ENCODE measurements around the gene TLK2.
A peak's percentile ranks its signal among the peaks of the same experiment; 100 is the strongest.
"Not testable (repeated sequence)": the region's sequence is repeated elsewhere in the genome, so short reads cannot be mapped to it uniquely, and the experiment has no call there.

Gene TLK2

DNA sequence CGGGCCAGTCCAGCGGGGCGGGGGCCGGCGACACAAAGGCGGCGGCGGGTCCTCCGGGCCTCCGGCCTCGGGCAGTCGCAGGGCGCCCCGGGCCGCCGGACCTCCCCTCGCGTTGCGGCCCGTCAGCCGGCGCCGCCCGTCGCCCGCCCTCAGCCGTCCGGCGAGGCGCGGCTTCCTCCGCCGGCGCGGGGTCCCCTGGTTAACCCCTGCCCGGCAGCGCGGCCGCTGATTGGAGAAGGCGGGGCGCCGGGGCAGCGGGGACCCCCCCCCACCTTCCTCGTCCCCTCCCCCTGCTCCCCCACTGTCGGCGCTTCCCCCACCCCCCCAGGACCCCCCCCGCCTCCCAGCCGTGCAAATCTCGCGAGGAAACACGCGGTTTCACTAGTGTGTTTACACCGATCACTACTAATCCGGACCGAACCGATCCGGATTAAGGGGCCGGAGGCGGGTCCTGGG lies at the start of gene TLK2:
Gene TLK2 (plus strand): TSS at position 402 of the 456 bp plus-strand sequence. CDS start 2,301 bp downstream, outside the sequence.
- DNase-seq (ENCODE audit: extremely low read depth, low read depth): peak; percentile 15
- TF ChIP-seq, protein P1, sequence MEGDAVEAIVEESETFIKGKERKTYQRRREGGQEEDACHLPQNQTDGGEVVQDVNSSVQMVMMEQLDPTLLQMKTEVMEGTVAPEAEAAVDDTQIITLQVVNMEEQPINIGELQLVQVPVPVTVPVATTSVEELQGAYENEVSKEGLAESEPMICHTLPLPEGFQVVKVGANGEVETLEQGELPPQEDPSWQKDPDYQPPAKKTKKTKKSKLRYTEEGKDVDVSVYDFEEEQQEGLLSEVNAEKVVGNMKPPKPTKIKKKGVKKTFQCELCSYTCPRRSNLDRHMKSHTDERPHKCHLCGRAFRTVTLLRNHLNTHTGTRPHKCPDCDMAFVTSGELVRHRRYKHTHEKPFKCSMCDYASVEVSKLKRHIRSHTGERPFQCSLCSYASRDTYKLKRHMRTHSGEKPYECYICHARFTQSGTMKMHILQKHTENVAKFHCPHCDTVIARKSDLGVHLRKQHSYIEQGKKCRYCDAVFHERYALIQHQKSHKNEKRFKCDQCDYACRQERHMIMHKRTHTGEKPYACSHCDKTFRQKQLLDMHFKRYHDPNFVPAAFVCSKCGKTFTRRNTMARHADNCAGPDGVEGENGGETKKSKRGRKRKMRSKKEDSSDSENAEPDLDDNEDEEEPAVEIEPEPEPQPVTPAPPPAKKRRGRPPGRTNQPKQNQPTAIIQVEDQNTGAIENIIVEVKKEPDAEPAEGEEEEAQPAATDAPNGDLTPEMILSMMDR (IDR thresholded peaks at IDR 0.05; ENCODE audit: low read depth, low read length, missing control alignments): no peak
- peak within 1 kb of the TSS; percentile 69 for H3K4me3 ChIP-seq (replicated peaks; ENCODE audit: low read depth, low read length)

DNA sequence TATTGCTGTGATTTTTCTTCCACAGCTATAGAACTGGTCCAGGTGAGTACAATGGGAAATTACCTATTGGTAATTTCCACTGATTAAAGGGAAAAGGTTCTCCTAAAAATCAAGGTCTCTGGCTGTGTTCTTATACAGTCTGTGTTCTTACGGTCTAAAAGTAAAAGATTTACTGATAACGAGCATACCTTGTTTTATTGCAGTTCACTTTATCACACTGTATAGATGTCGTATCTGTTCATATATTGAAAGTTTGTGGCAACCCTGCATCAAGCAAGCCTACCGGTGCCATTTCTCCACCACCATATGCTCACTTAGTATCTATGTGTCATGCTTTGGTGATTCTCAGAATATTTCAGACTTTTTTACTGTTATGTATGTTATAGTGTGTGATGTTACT lies 43.4 kb upstream of the TLK2 start:
- H3K4me3 ChIP-seq (replicated peaks; ENCODE audit: low read depth, low read length); DNase-seq (ENCODE audit: extremely low read depth, low read depth): not testable (repeated sequence)

DNA sequence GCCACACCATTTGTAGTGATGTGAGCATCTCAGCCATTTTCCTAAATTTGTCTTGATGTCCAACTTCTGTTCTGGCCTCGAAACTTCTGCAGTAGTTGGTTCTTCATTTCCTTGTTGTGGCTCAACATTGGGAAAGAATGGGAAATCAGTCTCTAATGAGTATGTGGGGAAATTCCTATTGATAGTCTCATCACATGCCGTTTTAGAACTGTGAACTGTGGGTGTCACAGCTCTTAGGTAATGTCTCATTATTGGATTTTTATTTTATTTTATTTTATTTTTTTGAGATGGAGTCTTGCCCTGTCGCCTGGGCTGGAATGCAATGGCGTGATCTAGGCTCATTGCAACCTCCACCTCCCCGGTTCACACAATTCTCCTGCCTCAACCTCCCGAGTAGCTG lies 37.4 kb upstream of the TLK2 start:
- not testable (repeated sequence) for DNase-seq (ENCODE audit: extremely low read depth, low read depth); H3K4me3 ChIP-seq (replicated peaks; ENCODE audit: low read depth, low read length)

DNA sequence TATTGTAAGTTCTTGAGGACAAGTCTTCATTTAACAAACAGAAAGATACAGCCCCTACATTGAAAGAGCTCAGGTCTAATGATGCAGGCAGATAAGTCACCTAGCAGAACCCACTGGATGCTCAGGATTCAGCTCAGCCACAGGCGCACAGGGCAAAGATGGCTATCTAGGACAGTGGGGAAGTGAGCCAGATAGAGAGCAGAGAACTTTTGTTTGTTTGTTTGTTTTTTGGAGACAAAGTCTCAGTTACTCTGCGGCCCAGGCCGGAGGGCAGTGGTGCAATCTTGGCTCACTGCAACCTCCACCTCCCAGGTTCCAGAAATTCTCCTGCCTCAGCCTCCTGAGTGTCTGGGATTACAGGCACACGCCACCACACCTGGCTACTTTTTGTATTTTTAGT lies 34.6 kb upstream of the TLK2 start:
- TF ChIP-seq, protein P1 (IDR thresholded peaks at IDR 0.05; ENCODE audit: low read depth, low read length, missing control alignments): no peak
- no peak overlapping the region for H3K4me3 ChIP-seq (replicated peaks; ENCODE audit: low read depth, low read length)
- DNase-seq (ENCODE audit: extremely low read depth, low read depth): no peak

DNA sequence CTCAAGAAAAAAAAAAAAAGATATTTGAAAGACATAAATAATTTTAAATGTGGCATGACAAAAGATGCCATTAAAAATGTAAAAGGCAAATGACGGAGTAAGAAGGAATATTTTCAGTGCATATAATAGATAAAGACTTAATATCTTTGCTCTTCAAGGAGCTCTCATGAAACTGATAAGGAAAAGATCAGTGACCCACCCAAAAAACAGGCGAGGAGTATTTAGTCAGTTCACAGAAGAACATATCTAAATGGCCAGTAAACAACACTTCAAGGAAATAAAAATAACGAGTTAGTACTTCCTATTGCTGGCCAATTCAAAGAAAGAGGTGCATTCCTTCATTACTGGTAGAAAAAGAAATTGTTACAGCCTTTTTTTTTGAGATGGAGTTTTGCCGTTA lies 32.8 kb upstream of the TLK2 start:
- not testable (repeated sequence) for H3K4me3 ChIP-seq (replicated peaks; ENCODE audit: low read depth, low read length); DNase-seq (ENCODE audit: extremely low read depth, low read depth)

DNA sequence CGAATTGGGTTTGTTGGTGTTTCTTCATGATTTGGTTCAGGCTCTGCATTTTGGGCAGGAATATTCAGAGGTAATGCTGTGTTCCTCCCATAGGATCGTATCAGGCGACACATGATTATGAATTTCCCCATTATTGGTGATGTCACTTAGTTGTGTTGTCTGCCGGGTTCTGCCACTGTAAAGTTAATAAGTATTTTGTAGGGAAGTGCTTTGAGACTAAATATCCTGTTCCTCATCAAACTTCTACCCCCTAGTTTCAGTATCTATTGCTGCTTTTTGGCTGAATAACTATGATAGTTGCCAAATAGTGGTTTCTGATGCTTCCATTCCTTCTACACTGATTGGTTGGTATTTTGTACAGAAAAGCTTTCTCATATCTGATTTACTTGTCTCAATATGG lies 26.4 kb upstream of the TLK2 start:
- not testable (repeated sequence) for H3K4me3 ChIP-seq (replicated peaks; ENCODE audit: low read depth, low read length); DNase-seq (ENCODE audit: extremely low read depth, low read depth)

DNA sequence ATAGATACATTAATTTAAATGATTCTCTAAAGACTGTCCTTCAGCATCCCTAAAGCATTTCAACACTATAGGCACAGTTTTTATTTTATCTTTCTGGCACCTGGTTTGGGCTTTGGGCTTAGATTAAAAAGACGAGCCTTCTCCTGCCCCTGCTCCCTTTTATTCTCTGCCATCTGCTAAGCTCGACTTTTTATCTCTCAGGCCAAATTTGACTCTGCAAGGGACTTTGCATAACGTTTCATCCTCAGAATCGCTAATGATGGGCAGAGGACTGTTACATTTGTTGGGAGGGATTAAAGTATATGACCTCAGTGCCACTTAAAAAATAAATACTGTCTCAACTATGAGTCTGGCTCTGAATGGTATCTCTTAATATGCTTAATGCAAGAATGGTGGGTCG lies 25.6 kb upstream of the TLK2 start:
- not testable (repeated sequence) for H3K4me3 ChIP-seq (replicated peaks; ENCODE audit: low read depth, low read length); DNase-seq (ENCODE audit: extremely low read depth, low read depth)

DNA sequence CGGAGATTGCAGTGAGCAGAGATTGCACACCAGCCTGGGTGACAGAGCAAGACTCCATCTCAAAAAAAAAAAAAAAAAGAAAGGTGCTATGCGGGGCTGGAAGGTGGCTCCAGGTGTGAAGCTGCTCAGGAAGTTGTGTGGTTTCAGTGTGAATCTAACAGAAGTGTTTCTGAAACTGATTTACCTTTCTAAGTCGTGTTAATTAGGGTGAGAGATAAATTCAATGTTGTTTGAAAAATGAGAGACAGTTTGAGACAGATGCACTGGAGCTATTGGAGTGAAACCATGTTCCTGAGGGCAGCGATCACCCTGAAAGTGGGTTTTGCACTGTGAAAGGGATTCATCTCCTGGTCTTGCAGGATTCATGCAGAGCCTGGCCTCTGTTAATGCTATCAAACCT lies 25.0 kb upstream of the TLK2 start:
- DNase-seq (ENCODE audit: extremely low read depth, low read depth); H3K4me3 ChIP-seq (replicated peaks; ENCODE audit: low read depth, low read length): not testable (repeated sequence)

DNA sequence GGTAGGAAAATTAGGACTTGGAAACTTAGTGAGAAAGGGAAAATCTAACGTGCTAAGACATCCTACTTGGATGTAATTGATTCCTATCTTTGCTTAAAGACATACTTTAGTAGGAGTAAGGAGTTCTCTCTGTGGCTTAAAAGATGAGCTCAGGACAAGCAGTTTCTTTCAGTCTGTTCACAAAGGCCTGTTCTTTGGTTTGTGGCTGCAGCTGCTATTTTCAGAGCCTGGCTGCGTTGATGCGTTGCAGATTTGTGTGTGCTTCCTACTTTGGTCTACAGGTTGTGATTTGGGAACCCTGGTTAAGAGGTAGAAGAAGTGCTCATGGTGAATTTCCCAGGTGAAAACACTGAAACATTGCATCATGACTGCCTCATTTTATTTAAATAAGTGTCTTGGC lies 24.5 kb upstream of the TLK2 start:
- not testable (repeated sequence) for DNase-seq (ENCODE audit: extremely low read depth, low read depth); H3K4me3 ChIP-seq (replicated peaks; ENCODE audit: low read depth, low read length)

DNA sequence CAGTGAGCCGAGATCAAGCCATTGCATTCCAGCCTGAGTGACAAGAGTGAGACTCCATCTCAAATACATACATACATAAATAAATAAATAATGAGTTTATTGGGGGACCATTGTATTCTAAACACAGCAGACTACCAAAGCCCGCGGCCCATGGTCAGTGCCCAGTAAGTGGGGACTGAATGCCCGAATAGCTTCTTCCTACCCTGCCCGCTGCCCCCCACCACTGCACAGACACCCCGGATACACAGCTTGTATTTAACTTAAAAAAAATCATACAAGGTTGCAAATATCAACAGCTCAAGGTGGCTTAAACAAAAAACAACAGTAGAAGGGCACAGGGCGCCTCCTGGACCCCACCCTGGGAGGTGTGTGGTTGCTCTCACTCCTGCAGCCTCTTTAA lies 22.6 kb upstream of the TLK2 start:
- DNase-seq (ENCODE audit: extremely low read depth, low read depth): no peak
- H3K4me3 ChIP-seq (replicated peaks; ENCODE audit: low read depth, low read length): no peak overlapping the region
- TF ChIP-seq, protein P1 (IDR thresholded peaks at IDR 0.05; ENCODE audit: low read depth, low read length, missing control alignments): no peak

DNA sequence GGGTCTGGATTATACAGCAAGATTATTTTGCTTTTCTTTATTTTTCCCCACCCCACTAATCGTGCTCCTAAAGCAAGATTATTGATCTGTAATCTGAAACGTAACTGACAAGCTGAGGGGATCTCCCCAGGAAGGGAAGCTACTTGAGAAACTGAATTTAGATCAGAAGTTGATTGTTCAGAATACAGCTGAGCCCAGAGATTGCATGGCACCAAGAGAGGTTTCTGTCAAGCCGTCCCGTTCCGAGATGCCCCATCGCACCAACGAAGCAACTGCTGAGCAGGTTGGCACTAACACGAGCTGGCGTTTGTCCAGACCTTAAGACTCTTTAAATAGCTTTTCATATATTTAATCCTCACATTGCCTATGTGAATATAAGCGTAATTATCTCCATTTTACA lies 20.1 kb upstream of the TLK2 start:
- DNase-seq (ENCODE audit: extremely low read depth, low read depth); H3K4me3 ChIP-seq (replicated peaks; ENCODE audit: low read depth, low read length): not testable (repeated sequence)

DNA sequence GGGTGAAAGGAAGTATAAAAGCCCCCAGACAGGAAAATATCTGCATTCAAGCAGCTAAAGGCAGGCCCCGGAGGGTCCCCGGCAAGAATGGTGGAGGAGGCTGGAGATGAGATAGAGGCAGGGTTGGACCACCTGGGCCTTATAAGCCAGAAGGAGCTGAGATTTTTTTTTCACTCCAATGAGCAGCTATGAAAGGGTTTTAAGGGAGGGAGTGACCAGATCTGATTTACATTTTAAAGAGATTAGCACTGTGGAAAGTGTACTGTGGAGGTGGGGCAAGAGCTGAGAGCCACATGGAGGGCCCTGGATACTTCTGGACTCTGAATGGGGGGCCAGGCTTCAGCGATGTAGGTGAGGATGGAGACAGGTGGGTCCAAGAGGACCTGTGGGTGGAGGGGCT lies 14.2 kb upstream of the TLK2 start:
- DNase-seq (ENCODE audit: extremely low read depth, low read depth); H3K4me3 ChIP-seq (replicated peaks; ENCODE audit: low read depth, low read length): not testable (repeated sequence)

DNA sequence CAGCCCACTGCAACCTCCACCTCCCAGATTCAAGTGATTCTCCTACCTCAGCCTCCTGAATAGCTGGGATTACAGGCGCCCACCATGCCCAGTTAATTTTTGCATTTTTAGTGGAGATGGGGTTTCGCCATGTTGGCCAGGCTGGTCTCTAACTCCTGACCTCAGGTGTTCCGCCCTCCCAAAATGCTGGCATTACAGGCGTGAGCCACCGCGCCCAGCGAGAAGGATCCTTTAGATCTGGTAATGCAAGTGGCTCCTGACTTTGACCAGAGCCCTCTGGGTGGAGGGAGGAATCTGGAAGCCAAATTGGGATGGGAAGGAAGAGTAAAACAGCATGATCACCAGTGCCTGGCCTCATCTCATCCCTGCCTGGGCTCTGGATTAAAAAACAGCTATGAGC lies 13.4 kb upstream of the TLK2 start:
- not testable (repeated sequence) for DNase-seq (ENCODE audit: extremely low read depth, low read depth); H3K4me3 ChIP-seq (replicated peaks; ENCODE audit: low read depth, low read length)

DNA sequence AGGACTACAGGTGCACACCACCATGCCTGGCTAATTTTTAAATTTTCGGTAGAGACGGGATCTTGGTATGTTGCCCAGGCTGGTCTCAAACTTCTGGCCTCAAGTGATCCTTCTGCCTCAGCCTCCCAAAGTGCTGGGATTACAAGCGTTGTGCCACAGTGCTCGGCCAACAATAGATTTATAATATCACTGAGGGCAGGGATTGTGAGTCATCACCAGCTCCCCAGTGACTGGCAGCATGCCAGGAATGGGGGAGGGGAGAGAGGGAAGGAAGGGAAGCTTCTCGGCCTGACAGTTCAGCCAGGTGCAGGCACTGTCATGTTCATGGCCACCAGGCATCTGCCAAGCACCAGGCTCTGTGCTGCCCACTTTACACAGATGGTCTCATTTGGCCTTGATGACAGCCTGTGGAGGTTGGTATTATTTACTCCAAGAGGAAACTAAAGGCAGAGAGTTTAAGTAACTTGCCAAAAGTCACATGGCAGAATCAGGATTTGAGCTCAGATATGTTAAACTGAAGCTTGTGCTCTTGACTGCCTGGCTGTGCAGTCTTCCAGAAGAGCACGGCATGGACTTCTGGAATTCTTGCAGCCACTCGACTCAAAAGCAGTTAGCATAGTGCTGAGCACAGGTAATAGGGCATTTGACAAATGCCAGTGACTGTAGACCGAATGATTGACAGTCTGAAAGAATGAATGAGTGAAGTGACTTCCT lies 7.8 kb upstream of the TLK2 start:
- DNase-seq (ENCODE audit: extremely low read depth, low read depth): peak; percentile 52
- not testable (repeated sequence) for H3K4me3 ChIP-seq (replicated peaks; ENCODE audit: low read depth, low read length)

DNA sequence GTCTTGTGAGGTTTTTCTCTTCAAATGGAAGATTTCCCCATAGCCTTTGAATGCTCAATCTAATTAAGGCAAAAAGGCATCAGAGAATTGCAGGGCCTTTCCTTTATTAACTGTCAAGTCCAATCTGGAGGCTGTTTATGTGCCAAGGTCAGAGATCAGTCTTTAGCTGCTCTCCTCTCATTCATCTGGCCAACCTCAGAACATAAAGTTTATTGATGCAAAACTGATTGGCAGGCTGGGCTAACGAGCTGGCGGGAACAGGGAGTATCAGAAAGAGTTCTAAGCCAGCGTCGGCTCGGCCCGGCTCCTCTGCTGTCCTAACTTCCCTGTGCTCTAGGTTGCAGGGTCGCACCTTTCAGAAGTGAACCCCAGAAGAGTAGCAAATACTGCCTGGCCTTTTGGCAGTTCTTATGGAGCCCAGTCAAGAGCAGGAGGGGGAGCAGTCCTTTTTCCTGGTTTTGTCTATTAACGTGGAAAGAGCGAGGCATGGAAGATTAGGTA lies 7.2 kb upstream of the TLK2 start:
- DNase-seq (ENCODE audit: extremely low read depth, low read depth); H3K4me3 ChIP-seq (replicated peaks; ENCODE audit: low read depth, low read length): not testable (repeated sequence)
